Panc1 (cell line): ENCODE results near the gene ZNF547. TPM values are rescaled to one million over a fixed set of nuclear protein-coding genes. Genes with fewer than 3 reads are reported as not detected.

Source experiments
- ATAC-seq: fragments of 200-7000 bp; cut with Tn5 transposase; 2 replicates; pipeline ENCODE4 v1.9.1; 2020; ENCODE audit warnings: mild to moderate bottlenecking, moderate library complexity
- BruUV-seq: library from RNA; stranded (reverse); fragments of 400-500 nt; replicated peaks from 2 replicates; lab custom pipeline; 2021; lab: Mats Ljungman, UMichigan
- CTCF ChIA-PET: fragments of 300-600 bp; sonication (Branson Sonifier 250); formaldehyde crosslinking; loops from one replicate; lab custom pipeline; 2022; ENCODE audit warnings: antibody characterized with exemption; lab: Charles Lee
- POLR2A ChIA-PET: fragments of 300-600 bp; sonication (Branson Sonifier 250); formaldehyde crosslinking; loops from one replicate; lab custom pipeline; 2022; ENCODE audit warnings: antibody characterized with exemption; lab: Charles Lee
- DNase-seq: peaks from one replicate; pipeline ENCODE4 v3.0.0-alpha.2; 2010; ENCODE audit warnings: low read depth, low spot score
- H3K27ac ChIP-seq: 2 replicates; pipeline ENCODE4 v1.5.1; 2011; ENCODE audit warnings: mild to moderate bottlenecking, low read length, inconsistent platforms
- H3K27me3 ChIP-seq: fragments of 200-500 bp; sonication (Bioruptor generic); 2 replicates; pipeline ENCODE4 v1.6.0; 2014; ENCODE audit warnings: low read length, inconsistent platforms; ENCODE audit not compliant: control insufficient read depth, insufficient read depth
- H3K36me3 ChIP-seq: fragments of 200-500 bp; sonication (Bioruptor generic); 2 replicates; pipeline ENCODE4 v1.5.1; 2014; ENCODE audit warnings: inconsistent platforms, mild to moderate bottlenecking, low read length, moderate library complexity; ENCODE audit not compliant: control insufficient read depth, insufficient read depth
- H3K4me1 ChIP-seq: 2 replicates; pipeline ENCODE4 v1.5.1; 2011; ENCODE audit warnings: inconsistent platforms, mild to moderate bottlenecking, low read length, moderate library complexity; ENCODE audit not compliant: control insufficient read depth, insufficient read depth
- H3K4me3 ChIP-seq, 2 experiments: 2 replicates each; pipeline ENCODE4 v1.5.1; 2011 to 2012; ENCODE audit warnings: low read depth in 2 of 2, low read length in 2 of 2, mild to moderate bottlenecking in 2 of 2, inconsistent platforms in 1 of 2, moderate library complexity in 1 of 2
- H3K9me3 ChIP-seq: fragments of 200-500 bp; sonication (Bioruptor generic); 2 replicates; pipeline ENCODE4 v1.5.1; 2014; ENCODE audit warnings: low read depth, mild to moderate bottlenecking, inconsistent platforms, low read length, moderate library complexity; ENCODE audit not compliant: control insufficient read depth, insufficient read depth
- CTCF ChIP-seq: fragments of 450-650 bp; IDR thresholded peaks from 2 replicates; pipeline ENCODE4 v1.5.1; 2017; ENCODE audit warnings: mild to moderate bottlenecking
- POLR2AphosphoS5 ChIP-seq: IDR thresholded peaks from 2 replicates; pipeline ENCODE4 v1.6.1; 2012; ENCODE audit warnings: mild to moderate bottlenecking, low read depth, low read length, moderate library complexity
- REST ChIP-seq, 2 experiments: IDR thresholded peaks; 2 replicates each; pipeline ENCODE4 v1.6.1; 2011 to 2012; ENCODE audit warnings: low read depth in 2 of 2, control low read depth in 1 of 2, low read length in 1 of 2, mild to moderate bottlenecking in 1 of 2, moderate library complexity in 1 of 2; ENCODE audit not compliant: insufficient read depth in 1 of 2
- SIN3A ChIP-seq: IDR thresholded peaks from 2 replicates; pipeline ENCODE4 v1.6.1; 2012; ENCODE audit warnings: low read depth, mild to moderate bottlenecking, low read length, moderate library complexity, borderline replicate concordance; ENCODE audit not compliant: insufficient read depth
- TCF7L2 ChIP-seq: IDR thresholded peaks from 2 replicates; pipeline ENCODE4 v1.6.1; 2011; ENCODE audit warnings: mild to moderate bottlenecking, low read depth, low read length, inconsistent platforms
- in situ Hi-C: cut with HindIII; loops from 2 replicates; pipeline ENCODE4 v1.10.0; 2016; ENCODE audit warnings: low sequenced_read_pairs, low pct_unique_long_range_greater_than_20kb
- intact Hi-C: fragments of 100-400 bp; cut with micrococcal nuclease; formaldehyde crosslinking; loops from one replicate; pipeline ENCODE4 v1.10.0; 2022; ENCODE audit not compliant: unreplicated experiment
- total RNA-seq: library from RNA; stranded (reverse); gene quantifications from one replicate; pipeline ENCODE4 v1.2.1, GENCODE V29; 2021; ENCODE audit not compliant: unreplicated experiment

ZNF547 gene
- total RNA-seq, 1 experiment from 2014 or later = 4.1 TPM

- Histone ChIP-seq H3K4me1 (peaks cover under 1% of the 10 kb centered on the region; the same call in 1 of the 2 replicates), H3K27me3 (no peaks in the 10 kb centered on the region), H3K4me3 (no peak overlapping the region), H3K36me3 (no peaks in the 10 kb centered on the region), H3K27ac (no peak overlapping the region), H3K9me3 (peaks cover 16% of the 10 kb centered on the region; the same call in 1 of the 2 replicates)
- no TSS peak for BruUV-seq
- peak; percentile 64 for DNase-seq
- intact Hi-C loops = no loop called here
- ChIA-PET CTCF (interaction anchor here (0.7 kb wide), 1 partner anchor 89 kb away, joined by 4 read pairs; no protein-coding TSS in a partner anchor), POLR2A (interaction anchor here (0.6 kb wide), 1 partner anchor 384 kb away, joined by 3 read pairs; no protein-coding TSS in a partner anchor)
- no peak for TF ChIP-seq SIN3A
- peak in 1 of 2 experiments; percentile 66; a peak in 2 of 4 replicates for TF ChIP-seq REST (IDR thresholded peaks at IDR 0.05; ENCODE audit: insufficient read depth in 1 of 2, low read depth in 2 of 2, low read length in 1 of 2)
- peak; percentile 93 for TF ChIP-seq CTCF
- TF ChIP-seq TCF7L2 = no peak
- TF ChIP-seq POLR2AphosphoS5 = no peak
- in situ Hi-C loops = no loop called here
- ATAC-seq = peak; percentile 80
Measured at GRCh38 chr19:57406516-57407123, 43.3 kb downstream of the ZNF547 start.

GRCh38 chr19:57410877-57411671, 47.7 kb downstream of the ZNF547 start, which contains the start of gene ZNF17:
ZNF17 (plus strand) TSS chr19:57411161; CDS start chr19:57413616, 2,455 bp downstream.
- no peaks in the 10 kb centered on the region for H3K9me3 ChIP-seq
- H3K36me3 ChIP-seq = no peaks in the 10 kb centered on the region
- TF ChIP-seq REST (IDR thresholded peaks at IDR 0.05; ENCODE audit: insufficient read depth in 1 of 2, low read depth in 2 of 2, low read length in 1 of 2) (0 out of 4 replicates have a peak, but pooled peaks of 1 of the 2 experiments have one; percentile 31), SIN3A (peak; percentile 83; the same call in 1 of the 2 replicates), CTCF (no peak), POLR2AphosphoS5 (peak; percentile 52; the same call in 1 of the 2 replicates), TCF7L2 (no peak)
- BruUV-seq = TSS peak; percentile 61
- DNase-seq (peak; percentile 86), ATAC-seq (peak; percentile 100)
- CTCF ChIA-PET = no interaction called here
- intact Hi-C loops (no loop called here), in situ Hi-C loops (no loop called here)
- peak within 1 kb of the TSS; percentile 81 for H3K27ac ChIP-seq
- H3K4me3 ChIP-seq = peak within 1 kb of the TSS; percentile 74 to 80
- H3K4me1 ChIP-seq = peaks cover 6% of the 10 kb centered on the region
- H3K27me3 ChIP-seq = no peaks in the 10 kb centered on the region
- POLR2A ChIA-PET = no interaction called here
